GM21423 (cell line): ENCODE measurements around the gene FSTL4.

Experiments used
- ATAC-seq: cut with Tn5 transposase; IDR thresholded peaks from one replicate; pipeline ENCODE4 v1.9.1; 2021; ENCODE audit warnings: mild to moderate bottlenecking, moderate library complexity; ENCODE audit not compliant: unreplicated experiment

The FSTL4 gene

GRCh38 chr5:133392448-133392847 lies 219.9 kb downstream of the FSTL4 start:
- ATAC-seq, result no peak

- no peak for ATAC-seq
Measured at GRCh38 chr5:133391354-133392136, 220.8 kb downstream of the FSTL4 start.

- ATAC-seq, result no peak
Measured at GRCh38 chr5:133390416-133391353, 221.7 kb downstream of the FSTL4 start.

- no peak for ATAC-seq
Measured at GRCh38 chr5:133389066-133389590, 223.2 kb downstream of the FSTL4 start.

- ATAC-seq, result no peak
Measured at GRCh38 chr5:133387621-133388020, 224.7 kb downstream of the FSTL4 start.

DNA sequence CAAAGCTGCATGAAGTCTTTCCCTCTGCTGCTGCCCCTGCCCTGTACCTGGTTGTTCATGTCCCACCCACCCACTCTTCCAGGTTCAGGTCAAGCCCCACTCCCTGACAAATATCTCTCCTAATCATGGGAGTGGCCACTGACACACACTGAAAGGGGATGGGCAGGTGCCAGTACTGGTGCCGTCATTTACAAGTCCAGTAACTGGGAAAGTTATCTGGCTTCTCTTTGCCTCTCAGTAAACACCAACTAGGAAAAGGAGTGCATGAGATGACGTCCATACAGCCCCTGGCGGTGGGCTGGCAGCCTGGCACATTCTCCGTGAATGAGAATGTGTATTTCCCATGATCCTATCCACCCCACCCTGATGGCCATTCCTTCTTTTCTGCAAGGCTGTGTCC lies 225.2 kb downstream of the FSTL4 start:
- no peak for ATAC-seq

DNA sequence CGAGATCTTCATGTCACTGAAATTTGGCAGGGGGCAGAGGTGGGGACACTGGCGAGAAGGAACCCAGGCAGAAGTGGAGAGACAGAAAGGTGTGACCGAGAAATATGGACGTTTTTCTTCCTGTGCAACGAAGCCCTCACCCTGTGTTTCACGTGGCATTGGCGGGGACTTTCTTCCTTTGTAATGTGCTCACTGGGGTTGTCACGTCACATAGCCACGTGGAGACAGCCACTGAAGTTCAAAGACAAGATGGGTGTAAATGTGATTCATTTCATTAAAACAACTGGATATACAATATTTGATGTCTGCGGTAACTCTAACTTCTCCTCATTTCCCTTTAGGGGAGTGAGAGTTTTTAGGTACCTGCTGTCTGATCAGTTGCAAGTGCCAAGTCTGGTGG lies 225.7 kb downstream of the FSTL4 start:
- no peak for ATAC-seq

GRCh38 chr5:133385346-133385745 lies 227.0 kb downstream of the FSTL4 start:
- no peak for ATAC-seq

DNA sequence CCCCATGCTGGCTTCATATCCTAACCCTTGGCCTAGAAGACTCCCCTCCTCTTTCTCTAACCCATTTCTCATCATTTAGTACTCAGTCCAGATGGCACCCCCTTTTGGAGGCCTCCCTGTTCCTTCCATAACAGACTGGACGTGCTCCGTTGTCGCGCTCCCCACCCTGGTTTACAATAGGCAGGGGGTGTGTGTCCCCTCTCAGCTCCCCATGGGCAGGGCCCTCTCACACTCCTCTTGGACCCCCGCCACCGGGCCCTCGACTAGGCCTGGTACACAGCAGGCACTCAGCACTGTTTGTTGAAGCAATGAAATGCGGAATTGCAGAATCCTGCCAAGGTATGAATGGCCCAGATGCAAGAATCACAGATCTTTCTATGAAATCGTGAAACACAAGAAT lies 227.4 kb downstream of the FSTL4 start:
- ATAC-seq, result no peak

GRCh38 chr5:133384120-133384855 lies 228.1 kb downstream of the FSTL4 start:
- no peak for ATAC-seq

- no peak for ATAC-seq
Measured at GRCh38 chr5:133383580-133383939, 228.8 kb downstream of the FSTL4 start.

GRCh38 chr5:133382661-133383579 lies 229.4 kb downstream of the FSTL4 start:
- no peak for ATAC-seq

GRCh38 chr5:133381571-133382365 lies 230.6 kb downstream of the FSTL4 start:
- ATAC-seq, result no peak

DNA sequence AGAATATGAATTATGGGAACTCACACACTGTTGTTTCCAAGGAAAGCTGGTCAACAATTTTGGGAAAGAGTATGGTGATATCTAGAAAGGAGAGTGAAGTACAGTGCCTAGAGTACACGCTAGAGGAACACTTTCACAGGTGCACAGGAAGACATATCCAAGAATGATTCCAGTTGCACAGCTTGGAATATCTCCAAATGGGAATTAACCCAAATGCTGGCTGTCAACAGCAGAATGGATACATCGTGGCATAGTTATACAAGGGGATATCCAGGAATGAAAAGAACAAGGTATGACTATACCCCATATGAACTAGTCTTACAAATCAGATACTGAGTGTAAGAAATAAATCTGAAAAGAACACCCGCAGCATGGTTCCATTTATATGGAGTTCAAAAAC lies 231.3 kb downstream of the FSTL4 start:
- ATAC-seq, result no peak

- ATAC-seq, result no peak
Measured at GRCh38 chr5:133377736-133378135, 234.6 kb downstream of the FSTL4 start.

GRCh38 chr5:133376986-133377385 lies 235.4 kb downstream of the FSTL4 start:
- no peak for ATAC-seq

DNA sequence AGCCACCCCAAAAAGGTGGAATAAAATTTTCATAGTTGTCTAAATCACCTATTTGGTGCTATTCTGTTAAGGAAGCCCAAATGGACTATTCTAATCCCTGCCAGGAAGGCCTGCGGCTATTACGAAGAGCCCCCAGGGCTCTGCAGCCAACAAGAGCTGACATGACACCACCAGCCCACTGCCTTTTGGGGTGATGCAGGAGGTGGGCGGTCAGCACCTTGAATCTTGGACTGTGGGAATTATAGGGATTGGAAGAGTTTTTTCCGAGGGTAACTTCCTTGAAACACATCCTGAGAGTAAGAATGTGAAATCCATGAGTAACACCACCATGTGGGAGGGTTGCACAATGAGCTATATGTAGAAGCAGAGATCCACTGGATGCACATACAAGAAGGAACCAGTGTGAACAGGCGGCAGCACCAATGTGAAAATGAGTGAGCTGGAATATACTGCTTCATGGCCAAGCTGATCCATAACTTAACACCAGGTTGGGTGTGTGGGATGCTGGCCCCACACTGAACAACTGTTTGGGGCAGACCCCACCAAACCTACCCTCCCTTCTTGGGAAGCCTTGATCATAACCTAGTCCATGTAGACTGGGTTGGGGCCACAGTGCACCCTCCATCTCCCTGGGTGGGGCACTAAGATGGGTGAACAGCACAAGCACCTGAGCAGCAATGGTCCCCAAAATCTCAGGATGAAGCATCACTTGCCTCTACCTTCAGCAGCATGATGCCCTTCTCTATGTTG lies 239.0 kb downstream of the FSTL4 start:
- ATAC-seq, result no peak

DNA sequence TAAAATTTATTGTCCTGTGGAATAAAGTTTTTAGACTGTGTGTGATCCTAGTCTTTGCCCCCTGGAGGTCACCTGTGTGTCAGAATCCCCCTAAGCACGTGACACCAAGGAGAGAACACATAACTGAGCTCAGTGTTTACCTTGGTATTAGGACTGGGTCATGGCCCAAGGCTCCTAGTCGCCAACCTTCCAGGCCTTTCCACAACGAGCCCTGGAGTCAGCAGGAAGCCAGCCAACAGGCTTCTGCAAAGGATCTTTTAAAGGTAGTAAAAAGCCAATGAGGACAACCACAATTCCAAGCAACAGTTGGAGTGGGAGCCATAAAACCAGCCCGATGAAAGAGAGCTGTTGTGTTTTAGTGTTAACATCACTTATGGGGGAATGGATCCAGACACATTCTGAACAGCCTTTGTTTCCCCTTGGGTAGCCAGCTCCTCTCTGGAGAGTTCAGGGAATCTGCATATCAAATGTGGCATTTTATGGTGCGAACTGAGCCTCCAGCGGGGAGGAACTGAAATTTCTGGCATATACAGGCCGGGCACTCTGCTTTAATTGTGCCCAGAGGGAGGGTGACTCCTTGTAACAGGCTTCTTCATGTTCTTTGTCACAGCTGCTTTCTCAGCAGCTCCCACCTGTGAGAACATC lies 239.9 kb downstream of the FSTL4 start:
- ATAC-seq, result no peak
